GM23338 (cell line): ENCODE results near the gene FURIN. TPM values are rescaled to one million over a fixed set of nuclear protein-coding genes. Genes with fewer than 3 reads are reported as not detected.

Source experiments
- ATAC-seq: fragments of 200-7000 bp; cut with Tn5 transposase; 3 replicates; pipeline ENCODE4 v1.9.1; 2020
- DNase-seq: peaks from one replicate; pipeline ENCODE4 v3.0.0-alpha.2; 2015; ENCODE audit warnings: low spot score
- H2AFZ ChIP-seq: fragments of 200-600 bp; sonication (generic); 2 replicates; pipeline ENCODE4 v1.8.0; 2016; ENCODE audit warnings: antibody characterized with exemption, mild to moderate bottlenecking, moderate library complexity
- H3F3A ChIP-seq: fragments of 200-600 bp; sonication (generic); replicated peaks from 2 replicates; pipeline ENCODE4 v1.8.0; 2017; ENCODE audit warnings: antibody characterized with exemption, mixed run types, low read depth
- H3K27ac ChIP-seq: fragments of 200-600 bp; sonication (generic); 2 replicates; pipeline ENCODE4 v1.6.1; 2016; ENCODE audit warnings: low read depth
- H3K27me3 ChIP-seq: fragments of 200-600 bp; sonication (generic); 2 replicates; pipeline ENCODE4 v1.8.0; 2016; ENCODE audit warnings: mild to moderate bottlenecking, mixed run types, moderate library complexity; ENCODE audit not compliant: insufficient read depth
- H3K36me3 ChIP-seq: fragments of 200-600 bp; sonication (generic); 2 replicates; pipeline ENCODE4 v1.8.0; 2016; ENCODE audit warnings: mild to moderate bottlenecking; ENCODE audit not compliant: insufficient read depth
- H3K4me1 ChIP-seq: fragments of 200-600 bp; sonication (generic); 2 replicates; pipeline ENCODE4 v1.8.0; 2016; ENCODE audit warnings: mild to moderate bottlenecking, moderate library complexity; ENCODE audit not compliant: insufficient read depth
- H3K4me2 ChIP-seq: fragments of 200-600 bp; sonication (generic); 2 replicates; pipeline ENCODE4 v1.7.1; 2017; ENCODE audit warnings: mixed run types
- H3K4me3 ChIP-seq: fragments of 200-600 bp; sonication (generic); 2 replicates; pipeline ENCODE4 v1.6.1; 2016; ENCODE audit warnings: mixed run types
- H3K79me2 ChIP-seq: fragments of 200-600 bp; sonication (generic); replicated peaks from 2 replicates; pipeline ENCODE4 v1.8.0; 2017; ENCODE audit warnings: mild to moderate bottlenecking; ENCODE audit not compliant: insufficient read depth
- H3K9me2 ChIP-seq: fragments of 200-600 bp; sonication (generic); 2 replicates; pipeline ENCODE4 v1.8.0; 2017; ENCODE audit not compliant: insufficient read depth
- H4K20me1 ChIP-seq: fragments of 200-600 bp; sonication (generic); replicated peaks from 2 replicates; pipeline ENCODE4 v1.8.0; 2017; ENCODE audit warnings: mild to moderate bottlenecking; ENCODE audit not compliant: insufficient read depth
- H3K27ac Mint-ChIP-seq: 2 replicates; pipeline ENCODE4 v1.8.0; 2020; ENCODE audit warnings: inconsistent platforms, mild to moderate bottlenecking, moderate library complexity, mixed read lengths
- H3K27me3 Mint-ChIP-seq: 3 replicates; pipeline ENCODE4 v1.8.0; 2022; ENCODE audit warnings: low read depth, mild to moderate bottlenecking, moderate library complexity, mixed read lengths, inconsistent platforms; ENCODE audit not compliant: insufficient read depth, poor library complexity
- H3K36me3 Mint-ChIP-seq: 3 replicates; pipeline ENCODE4 v1.8.0; 2021; ENCODE audit warnings: low read depth, mild to moderate bottlenecking, inconsistent platforms, moderate library complexity, mixed read lengths
- H3K4me1 Mint-ChIP-seq: 3 replicates; pipeline ENCODE4 v1.8.0; 2020; ENCODE audit warnings: mild to moderate bottlenecking, inconsistent platforms, mixed read lengths
- H3K4me3 Mint-ChIP-seq: 3 replicates; pipeline ENCODE4 v1.8.0; 2021; ENCODE audit warnings: moderate library complexity, mild to moderate bottlenecking, inconsistent platforms, mixed read lengths
- H3K9me3 Mint-ChIP-seq: 3 replicates; pipeline ENCODE4 v1.8.0; 2020; ENCODE audit warnings: moderate library complexity, mild to moderate bottlenecking, inconsistent platforms, mixed read lengths
- EZH2 ChIP-seq: fragments of 200-600 bp; sonication (generic); IDR thresholded peaks from one replicate; pipeline ENCODE4 v1.8.0; 2017; ENCODE audit warnings: antibody characterized with exemption, mild to moderate bottlenecking, low read depth; ENCODE audit not compliant: unreplicated experiment
- polyA plus RNA-seq: library from polyadenylated mRNA; unstranded; fragments of >200 nt; fragmentation: Nextera tagmentation; extraction: Ambion mirVana; gene quantifications from 2 replicates; pipeline ENCODE4 v1.2.1, GENCODE V29; 2016
- total RNA-seq: library from RNA; depleted of rRNA; stranded (reverse); fragments of >200 nt; shearing (Covaris generic); gene quantifications from 2 replicates; pipeline ENCODE4 v1.2.3, GENCODE V29; 2014
- TF ChIP-seq, protein P1 (sequence below): fragments of 250-450 bp; sonication (Bioruptor Pico); IDR thresholded peaks from 2 replicates; pipeline ENCODE4 v1.5.0; 2020; ENCODE audit warnings: mild to moderate bottlenecking, moderate library complexity
- TF ChIP-seq, protein P2 (sequence below): IDR thresholded peaks from one replicate; pipeline ENCODE4 v1.6.1; 2018; ENCODE audit warnings: antibody characterized with exemption; ENCODE audit not compliant: unreplicated experiment

FURIN gene
- total and polyA plus RNA-seq, 2 experiments from 2014 or later: 6.3 to 20.9 TPM

DNA sequence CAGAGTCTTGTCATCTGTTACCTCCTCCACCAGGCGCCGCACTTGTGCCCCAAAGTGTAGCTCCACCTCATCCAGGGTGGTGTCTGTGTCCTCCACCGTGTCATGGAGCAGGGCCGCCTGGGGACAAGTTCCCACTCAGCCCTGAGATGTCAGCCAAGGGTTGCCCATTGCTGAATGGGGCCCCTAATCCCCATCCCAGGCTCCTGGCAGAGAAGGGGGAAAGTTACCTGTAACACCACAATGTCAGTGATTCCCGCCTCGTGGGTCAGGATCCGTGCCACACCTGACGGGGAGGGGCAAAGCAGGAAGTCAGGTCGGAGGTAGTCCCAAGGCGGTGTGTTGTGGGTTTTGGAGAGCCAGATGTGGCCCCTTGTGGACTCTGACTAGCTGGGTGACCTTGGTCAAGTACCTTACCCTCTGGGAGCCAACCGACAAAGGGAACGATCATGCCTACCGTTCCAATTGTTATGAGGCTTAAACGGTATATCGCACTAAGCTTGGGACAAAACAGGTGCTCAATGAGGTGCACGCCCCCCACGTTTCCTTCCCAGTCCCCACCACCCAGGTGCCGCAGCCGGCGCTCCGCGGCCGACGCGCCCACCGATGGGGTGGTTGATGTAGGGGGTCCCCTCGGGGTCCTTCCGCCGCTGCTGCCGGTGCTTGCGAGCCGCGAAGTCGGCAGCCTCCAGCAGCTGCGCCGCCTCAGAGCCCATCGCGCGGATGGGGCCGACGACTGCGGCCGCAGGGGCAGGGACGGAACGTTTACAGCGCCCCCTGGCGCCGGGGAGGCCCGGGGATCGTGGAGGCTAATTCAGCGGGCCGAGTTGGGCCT lies 63.7 kb downstream of the FURIN start, which contains the start of gene HDDC3 (continued):
- TF ChIP-seq, protein P1, sequence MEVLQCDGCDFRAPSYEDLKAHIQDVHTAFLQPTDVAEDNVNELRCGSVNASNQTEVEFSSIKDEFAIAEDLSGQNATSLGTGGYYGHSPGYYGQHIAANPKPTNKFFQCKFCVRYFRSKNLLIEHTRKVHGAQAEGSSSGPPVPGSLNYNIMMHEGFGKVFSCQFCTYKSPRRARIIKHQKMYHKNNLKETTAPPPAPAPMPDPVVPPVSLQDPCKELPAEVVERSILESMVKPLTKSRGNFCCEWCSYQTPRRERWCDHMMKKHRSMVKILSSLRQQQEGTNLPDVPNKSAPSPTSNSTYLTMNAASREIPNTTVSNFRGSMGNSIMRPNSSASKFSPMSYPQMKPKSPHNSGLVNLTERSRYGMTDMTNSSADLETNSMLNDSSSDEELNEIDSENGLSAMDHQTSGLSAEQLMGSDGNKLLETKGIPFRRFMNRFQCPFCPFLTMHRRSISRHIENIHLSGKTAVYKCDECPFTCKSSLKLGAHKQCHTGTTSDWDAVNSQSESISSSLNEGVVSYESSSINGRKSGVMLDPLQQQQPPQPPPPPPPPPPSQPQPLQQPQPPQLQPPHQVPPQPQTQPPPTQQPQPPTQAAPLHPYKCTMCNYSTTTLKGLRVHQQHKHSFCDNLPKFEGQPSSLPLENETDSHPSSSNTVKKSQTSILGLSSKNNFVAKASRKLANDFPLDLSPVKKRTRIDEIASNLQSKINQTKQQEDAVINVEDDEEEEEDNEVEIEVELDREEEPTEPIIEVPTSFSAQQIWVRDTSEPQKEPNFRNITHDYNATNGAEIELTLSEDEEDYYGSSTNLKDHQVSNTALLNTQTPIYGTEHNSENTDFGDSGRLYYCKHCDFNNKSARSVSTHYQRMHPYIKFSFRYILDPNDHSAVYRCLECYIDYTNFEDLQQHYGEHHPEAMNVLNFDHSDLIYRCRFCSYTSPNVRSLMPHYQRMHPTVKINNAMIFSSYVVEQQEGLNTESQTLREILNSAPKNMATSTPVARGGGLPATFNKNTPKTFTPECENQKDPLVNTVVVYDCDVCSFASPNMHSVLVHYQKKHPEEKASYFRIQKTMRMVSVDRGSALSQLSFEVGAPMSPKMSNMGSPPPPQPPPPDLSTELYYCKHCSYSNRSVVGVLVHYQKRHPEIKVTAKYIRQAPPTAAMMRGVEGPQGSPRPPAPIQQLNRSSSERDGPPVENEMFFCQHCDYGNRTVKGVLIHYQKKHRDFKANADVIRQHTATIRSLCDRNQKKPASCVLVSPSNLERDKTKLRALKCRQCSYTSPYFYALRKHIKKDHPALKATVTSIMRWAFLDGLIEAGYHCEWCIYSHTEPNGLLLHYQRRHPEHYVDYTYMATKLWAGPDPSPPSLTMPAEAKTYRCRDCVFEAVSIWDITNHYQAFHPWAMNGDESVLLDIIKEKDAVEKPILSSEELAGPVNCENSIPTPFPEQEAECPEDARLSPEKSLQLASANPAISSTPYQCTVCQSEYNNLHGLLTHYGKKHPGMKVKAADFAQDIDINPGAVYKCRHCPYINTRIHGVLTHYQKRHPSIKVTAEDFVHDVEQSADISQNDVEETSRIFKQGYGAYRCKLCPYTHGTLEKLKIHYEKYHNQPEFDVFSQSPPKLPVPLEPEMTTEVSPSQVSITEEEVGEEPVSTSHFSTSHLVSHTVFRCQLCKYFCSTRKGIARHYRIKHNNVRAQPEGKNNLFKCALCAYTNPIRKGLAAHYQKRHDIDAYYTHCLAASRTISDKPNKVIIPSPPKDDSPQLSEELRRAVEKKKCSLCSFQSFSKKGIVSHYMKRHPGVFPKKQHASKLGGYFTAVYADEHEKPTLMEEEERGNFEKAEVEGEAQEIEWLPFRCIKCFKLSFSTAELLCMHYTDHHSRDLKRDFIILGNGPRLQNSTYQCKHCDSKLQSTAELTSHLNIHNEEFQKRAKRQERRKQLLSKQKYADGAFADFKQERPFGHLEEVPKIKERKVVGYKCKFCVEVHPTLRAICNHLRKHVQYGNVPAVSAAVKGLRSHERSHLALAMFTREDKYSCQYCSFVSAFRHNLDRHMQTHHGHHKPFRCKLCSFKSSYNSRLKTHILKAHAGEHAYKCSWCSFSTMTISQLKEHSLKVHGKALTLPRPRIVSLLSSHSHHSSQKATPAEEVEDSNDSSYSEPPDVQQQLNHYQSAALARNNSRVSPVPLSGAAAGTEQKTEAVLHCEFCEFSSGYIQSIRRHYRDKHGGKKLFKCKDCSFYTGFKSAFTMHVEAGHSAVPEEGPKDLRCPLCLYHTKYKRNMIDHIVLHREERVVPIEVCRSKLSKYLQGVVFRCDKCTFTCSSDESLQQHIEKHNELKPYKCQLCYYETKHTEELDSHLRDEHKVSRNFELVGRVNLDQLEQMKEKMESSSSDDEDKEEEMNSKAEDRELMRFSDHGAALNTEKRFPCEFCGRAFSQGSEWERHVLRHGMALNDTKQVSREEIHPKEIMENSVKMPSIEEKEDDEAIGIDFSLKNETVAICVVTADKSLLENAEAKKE (CRISPR knock-in tag): no peak
- TF ChIP-seq, protein P2, sequence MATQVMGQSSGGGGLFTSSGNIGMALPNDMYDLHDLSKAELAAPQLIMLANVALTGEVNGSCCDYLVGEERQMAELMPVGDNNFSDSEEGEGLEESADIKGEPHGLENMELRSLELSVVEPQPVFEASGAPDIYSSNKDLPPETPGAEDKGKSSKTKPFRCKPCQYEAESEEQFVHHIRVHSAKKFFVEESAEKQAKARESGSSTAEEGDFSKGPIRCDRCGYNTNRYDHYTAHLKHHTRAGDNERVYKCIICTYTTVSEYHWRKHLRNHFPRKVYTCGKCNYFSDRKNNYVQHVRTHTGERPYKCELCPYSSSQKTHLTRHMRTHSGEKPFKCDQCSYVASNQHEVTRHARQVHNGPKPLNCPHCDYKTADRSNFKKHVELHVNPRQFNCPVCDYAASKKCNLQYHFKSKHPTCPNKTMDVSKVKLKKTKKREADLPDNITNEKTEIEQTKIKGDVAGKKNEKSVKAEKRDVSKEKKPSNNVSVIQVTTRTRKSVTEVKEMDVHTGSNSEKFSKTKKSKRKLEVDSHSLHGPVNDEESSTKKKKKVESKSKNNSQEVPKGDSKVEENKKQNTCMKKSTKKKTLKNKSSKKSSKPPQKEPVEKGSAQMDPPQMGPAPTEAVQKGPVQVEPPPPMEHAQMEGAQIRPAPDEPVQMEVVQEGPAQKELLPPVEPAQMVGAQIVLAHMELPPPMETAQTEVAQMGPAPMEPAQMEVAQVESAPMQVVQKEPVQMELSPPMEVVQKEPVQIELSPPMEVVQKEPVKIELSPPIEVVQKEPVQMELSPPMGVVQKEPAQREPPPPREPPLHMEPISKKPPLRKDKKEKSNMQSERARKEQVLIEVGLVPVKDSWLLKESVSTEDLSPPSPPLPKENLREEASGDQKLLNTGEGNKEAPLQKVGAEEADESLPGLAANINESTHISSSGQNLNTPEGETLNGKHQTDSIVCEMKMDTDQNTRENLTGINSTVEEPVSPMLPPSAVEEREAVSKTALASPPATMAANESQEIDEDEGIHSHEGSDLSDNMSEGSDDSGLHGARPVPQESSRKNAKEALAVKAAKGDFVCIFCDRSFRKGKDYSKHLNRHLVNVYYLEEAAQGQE: no peak

DNA sequence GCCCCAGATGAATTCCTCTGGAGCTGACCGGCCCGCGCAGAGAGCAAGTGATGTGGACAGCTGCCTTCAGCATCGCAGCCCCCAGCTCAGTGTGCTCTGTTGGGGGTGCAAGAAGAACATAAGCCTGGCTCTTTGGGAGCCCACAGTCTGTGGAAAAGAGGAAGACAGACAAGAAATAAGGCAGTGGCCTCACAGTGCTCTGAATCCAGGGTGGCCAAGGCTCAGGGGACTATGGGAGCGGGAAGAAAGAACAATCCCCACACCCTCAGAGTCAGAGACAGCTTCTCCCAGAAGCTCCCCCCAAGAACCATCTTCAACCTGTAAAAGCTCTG lies 64.2 kb downstream of the FURIN start:
- DNase-seq (no peak), ATAC-seq (no peak)
- peaks cover 7% of the 10 kb centered on the region; the same call in 2 of the 3 replicates for H3K36me3 Mint-ChIP-seq
- peaks cover 16% of the 10 kb centered on the region for H3K27me3 Mint-ChIP-seq
- H3K27me3 ChIP-seq: peaks cover 10% of the 10 kb centered on the region; the same call in 1 of the 2 replicates
- no peaks in the 10 kb centered on the region for H3K9me3 Mint-ChIP-seq
- TF ChIP-seq, protein P2: peak; percentile 12
- TF ChIP-seq EZH2: no peak
- H3F3A ChIP-seq: peaks cover 6% of the 10 kb centered on the region; the same call in 1 of the 2 replicates
- peaks cover 29% of the 10 kb centered on the region for H3K4me1 Mint-ChIP-seq
- H3K36me3 ChIP-seq: peaks cover 7% of the 10 kb centered on the region; the same call in 1 of the 2 replicates
- peak overlapping the region; percentile 97; the same call in 2 of the 3 replicates for H3K4me3 Mint-ChIP-seq
- H3K79me2 ChIP-seq: no peaks in the 10 kb centered on the region; the same call in 1 of the 2 replicates
- no peaks in the 10 kb centered on the region; the same call in 1 of the 2 replicates for H4K20me1 ChIP-seq
- H3K4me1 ChIP-seq: peaks cover 23% of the 10 kb centered on the region
- H3K4me2 ChIP-seq: peak overlapping the region; percentile 97
- no peaks in the 10 kb centered on the region for H3K9me2 ChIP-seq
- H3K27ac Mint-ChIP-seq: no peak overlapping the region; the same call in 1 of the 2 replicates
- no peak overlapping the region for H3K27ac ChIP-seq
- peak overlapping the region; percentile 94; the same call in 1 of the 2 replicates for H3K4me3 ChIP-seq
- peak overlapping the region; percentile 94; the same call in 1 of the 2 replicates for H2AFZ ChIP-seq
